Coronary artery (tissue), 2 donors: ENCODE measurements around the gene QRICH2.

Experiments
- DNase-seq: peaks from one replicate; pipeline ENCODE4 v3.0.0-alpha.2; 2017; ENCODE audit warnings: low spot score
- H3K27ac ChIP-seq, 2 donors: fragments of 200-600 bp; sonication (generic); one replicate each; pipeline ENCODE4 v1.5.1; 2016 to 2019
- H3K4me3 ChIP-seq: fragments of 200-600 bp; sonication (generic); 2 replicates; pipeline ENCODE4 v1.5.1; 2016; ENCODE audit warnings: mild to moderate bottlenecking, moderate library complexity
- CTCF ChIP-seq: fragments of 200-600 bp; sonication (generic); IDR thresholded peaks from one replicate; pipeline ENCODE4 v1.5.1; 2019; ENCODE audit warnings: antibody characterized with exemption

The QRICH2 gene

GRCh38 chr17:76337413-76337777, 29.3 kb upstream of the QRICH2 start:
- no peak for DNase-seq
- Histone ChIP-seq H3K27ac (peak overlapping the region in 1 of 2 donors; percentile 65), H3K4me3 (no peak overlapping the region)
- TF ChIP-seq CTCF, result no peak

- DNase-seq, result no peak
- H3K4me3 ChIP-seq, result no peak overlapping the region
- no peak for TF ChIP-seq CTCF
- peak overlapping the region in 1 of 2 donors; percentile 65 for H3K27ac ChIP-seq
Measured at GRCh38 chr17:76336756-76337412, 28.8 kb upstream of the QRICH2 start.

- no peak for TF ChIP-seq CTCF
- H3K4me3 ChIP-seq, result no peak overlapping the region
- H3K27ac ChIP-seq, result no peak overlapping the region
- no peak for DNase-seq
Measured at GRCh38 chr17:76335716-76336381, 27.8 kb upstream of the QRICH2 start.

GRCh38 chr17:76333673-76334505, 25.8 kb upstream of the QRICH2 start:
- H3K4me3 ChIP-seq, result no peak overlapping the region
- no peak for DNase-seq
- no peak overlapping the region for H3K27ac ChIP-seq
- TF ChIP-seq CTCF, result no peak

- no peak for DNase-seq
- Histone ChIP-seq H3K4me3 (no peak overlapping the region), H3K27ac (no peak overlapping the region)
- no peak for TF ChIP-seq CTCF
Measured at GRCh38 chr17:76331083-76331482, 23.0 kb upstream of the QRICH2 start.

GRCh38 chr17:76329664-76330063, 21.6 kb upstream of the QRICH2 start:
- TF ChIP-seq CTCF, result no peak
- no peak for DNase-seq
- Histone ChIP-seq H3K4me3 (no peak overlapping the region), H3K27ac (no peak overlapping the region)
